Measurements from ENCODE around the gene RHBDD1.

RHBDD1 gene

DNA sequence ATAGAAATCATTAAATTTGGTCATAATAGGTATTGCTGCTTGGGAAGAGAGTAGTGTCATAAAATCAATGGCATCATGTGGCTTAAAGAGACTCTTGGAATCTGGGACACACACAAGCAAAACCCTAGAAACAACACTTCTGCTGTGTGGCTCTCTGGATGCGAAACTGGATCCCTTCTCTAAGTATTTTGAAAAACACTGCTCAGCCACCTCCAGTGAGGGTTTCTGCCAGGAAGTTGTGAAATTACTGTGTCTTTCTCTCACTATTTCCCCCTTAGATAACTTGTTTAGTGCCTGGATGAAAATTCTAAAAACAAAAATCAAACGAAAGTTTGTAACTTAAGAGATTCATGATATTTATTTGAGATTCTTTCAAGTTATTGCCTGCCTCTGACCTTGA lies 163.8 kb downstream of the RHBDD1 start:
- Histone ChIP-seq H3K36me3 (ENCODE audit: low read depth) (no peaks in the 10 kb centered on the region), H3K4me3 (ENCODE audit: severe bottlenecking) (no peak overlapping the region), H3K27me3 (ENCODE audit: insufficient read depth, poor library complexity, severe bottlenecking) (no peaks in the 10 kb centered on the region), H3K27ac (ENCODE audit: poor library complexity, severe bottlenecking) (no peak overlapping the region), H3K4me1 (ENCODE audit: insufficient read depth, poor library complexity, severe bottlenecking) (peaks cover 11% of the 10 kb centered on the region), H3K9me3 (ENCODE audit: severe bottlenecking) (no peaks in the 10 kb centered on the region)
- TF ChIP-seq, protein P1, sequence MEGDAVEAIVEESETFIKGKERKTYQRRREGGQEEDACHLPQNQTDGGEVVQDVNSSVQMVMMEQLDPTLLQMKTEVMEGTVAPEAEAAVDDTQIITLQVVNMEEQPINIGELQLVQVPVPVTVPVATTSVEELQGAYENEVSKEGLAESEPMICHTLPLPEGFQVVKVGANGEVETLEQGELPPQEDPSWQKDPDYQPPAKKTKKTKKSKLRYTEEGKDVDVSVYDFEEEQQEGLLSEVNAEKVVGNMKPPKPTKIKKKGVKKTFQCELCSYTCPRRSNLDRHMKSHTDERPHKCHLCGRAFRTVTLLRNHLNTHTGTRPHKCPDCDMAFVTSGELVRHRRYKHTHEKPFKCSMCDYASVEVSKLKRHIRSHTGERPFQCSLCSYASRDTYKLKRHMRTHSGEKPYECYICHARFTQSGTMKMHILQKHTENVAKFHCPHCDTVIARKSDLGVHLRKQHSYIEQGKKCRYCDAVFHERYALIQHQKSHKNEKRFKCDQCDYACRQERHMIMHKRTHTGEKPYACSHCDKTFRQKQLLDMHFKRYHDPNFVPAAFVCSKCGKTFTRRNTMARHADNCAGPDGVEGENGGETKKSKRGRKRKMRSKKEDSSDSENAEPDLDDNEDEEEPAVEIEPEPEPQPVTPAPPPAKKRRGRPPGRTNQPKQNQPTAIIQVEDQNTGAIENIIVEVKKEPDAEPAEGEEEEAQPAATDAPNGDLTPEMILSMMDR (IDR thresholded peaks at IDR 0.05; ENCODE audit: poor library complexity, severe bottlenecking): no peak
- no peak for ATAC-seq (ENCODE audit: low read depth)
- DNase-seq (ENCODE audit: low spot score): no peak

DNA sequence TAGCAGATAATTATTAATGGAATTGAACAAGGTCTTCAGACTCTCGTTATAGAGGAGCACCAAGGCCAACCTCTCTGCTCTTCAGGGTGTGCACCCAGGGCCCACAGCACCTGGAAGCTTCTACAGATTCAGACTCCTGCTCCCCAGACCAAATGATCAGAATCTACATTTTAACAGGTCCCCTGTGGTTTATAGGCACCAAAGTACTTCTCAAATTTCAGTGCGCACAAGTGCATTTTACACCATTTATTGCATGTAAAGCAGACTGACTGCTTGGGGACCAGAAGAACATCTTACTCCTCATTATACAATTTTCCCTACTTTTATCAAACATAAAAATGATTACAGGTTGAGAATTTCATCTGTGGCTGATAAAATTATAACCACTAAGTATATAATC lies 164.3 kb downstream of the RHBDD1 start:
- DNase-seq (ENCODE audit: low spot score): no peak
- TF ChIP-seq, protein P1 (IDR thresholded peaks at IDR 0.05; ENCODE audit: poor library complexity, severe bottlenecking): no peak

DNA sequence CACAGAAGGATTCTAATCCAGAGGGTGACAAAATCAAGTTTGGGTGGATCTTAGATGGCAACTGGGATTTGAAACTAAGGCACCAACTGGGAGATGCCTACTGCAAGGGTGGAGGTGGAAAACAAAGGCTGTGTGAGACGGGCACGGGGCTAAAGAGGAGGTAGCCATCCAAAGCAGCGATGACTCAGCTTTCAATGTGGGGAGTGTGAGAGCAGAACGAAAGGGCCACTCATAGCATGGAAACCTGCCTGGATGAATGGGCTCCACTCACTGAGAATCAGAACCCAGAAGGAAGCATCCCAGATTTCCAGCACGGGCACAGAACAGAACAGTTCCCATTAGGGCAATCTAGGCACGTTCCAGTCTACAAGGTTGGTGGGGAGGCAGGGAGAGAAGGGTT lies 168.6 kb downstream of the RHBDD1 start:
- Histone ChIP-seq H3K9me3 (ENCODE audit: severe bottlenecking) (no peaks in the 10 kb centered on the region), H3K27ac (ENCODE audit: poor library complexity, severe bottlenecking) (no peak overlapping the region), H3K36me3 (ENCODE audit: low read depth) (no peaks in the 10 kb centered on the region), H3K27me3 (ENCODE audit: insufficient read depth, poor library complexity, severe bottlenecking) (no peaks in the 10 kb centered on the region), H3K4me3 (ENCODE audit: severe bottlenecking) (no peak overlapping the region), H3K4me1 (ENCODE audit: insufficient read depth, poor library complexity, severe bottlenecking) (no peaks in the 10 kb centered on the region)
- ATAC-seq (ENCODE audit: low read depth) (no peak), DNase-seq (ENCODE audit: low spot score) (no peak)
- TF ChIP-seq, protein P1 (IDR thresholded peaks at IDR 0.05; ENCODE audit: poor library complexity, severe bottlenecking): no peak

More for the DNA sequence above, 164.3 kb downstream of the RHBDD1 start:
- Histone ChIP-seq H3K4me3 (ENCODE audit: severe bottlenecking) (no peak overlapping the region), H3K9me3 (ENCODE audit: severe bottlenecking) (no peaks in the 10 kb centered on the region), H3K36me3 (ENCODE audit: low read depth) (no peaks in the 10 kb centered on the region), H3K27me3 (ENCODE audit: insufficient read depth, poor library complexity, severe bottlenecking) (no peaks in the 10 kb centered on the region), H3K4me1 (ENCODE audit: insufficient read depth, poor library complexity, severe bottlenecking) (peaks cover 6% of the 10 kb centered on the region), H3K27ac (ENCODE audit: poor library complexity, severe bottlenecking) (no peak overlapping the region)
- ATAC-seq (ENCODE audit: low read depth): no peak

DNA sequence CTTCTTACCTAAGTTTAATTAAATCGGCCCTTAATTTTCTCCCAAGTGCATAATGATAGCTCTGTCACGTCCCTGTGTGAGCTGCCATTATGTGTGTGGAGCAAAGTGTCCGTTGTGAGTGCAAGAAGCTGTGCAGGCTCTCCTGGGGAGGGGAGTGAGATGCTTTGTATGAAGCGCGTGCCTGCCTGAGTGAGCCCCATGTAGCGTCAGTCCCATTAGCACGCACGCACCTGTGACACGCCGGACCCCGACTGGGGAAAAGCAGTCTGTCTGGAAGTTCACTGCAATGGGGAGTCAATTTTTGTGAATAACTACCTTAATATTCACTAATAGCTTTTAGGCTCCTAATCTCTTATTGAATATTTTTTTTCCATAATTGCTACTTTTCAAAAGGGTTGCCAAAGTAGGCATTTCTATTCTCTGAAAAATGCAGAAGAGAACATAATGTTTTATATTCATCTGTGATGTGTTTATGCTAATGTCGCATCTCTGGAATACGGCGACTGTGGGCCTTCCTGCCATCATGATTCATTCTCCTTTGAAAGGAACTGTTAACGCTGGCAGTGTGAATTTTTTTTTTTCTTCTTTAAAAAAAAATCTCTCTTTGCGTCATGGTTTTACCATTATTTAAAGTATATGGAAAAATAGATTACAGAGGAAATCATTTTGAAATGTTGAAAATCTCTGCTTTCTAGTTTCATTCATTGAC lies 170.5 kb downstream of the RHBDD1 start:
- H3K27ac ChIP-seq (ENCODE audit: poor library complexity, severe bottlenecking): no peak overlapping the region
- ATAC-seq (ENCODE audit: low read depth) (no peak), DNase-seq (ENCODE audit: low spot score) (no peak)
- TF ChIP-seq, protein P1 (IDR thresholded peaks at IDR 0.05; ENCODE audit: poor library complexity, severe bottlenecking): no peak
- no peaks in the 10 kb centered on the region for H3K36me3 ChIP-seq (ENCODE audit: low read depth)
- H3K27me3 ChIP-seq (ENCODE audit: insufficient read depth, poor library complexity, severe bottlenecking): no peaks in the 10 kb centered on the region
- H3K4me3 ChIP-seq (ENCODE audit: severe bottlenecking): no peak overlapping the region
- H3K9me3 ChIP-seq (ENCODE audit: severe bottlenecking): no peaks in the 10 kb centered on the region
- no peaks in the 10 kb centered on the region for H3K4me1 ChIP-seq (ENCODE audit: insufficient read depth, poor library complexity, severe bottlenecking)

DNA sequence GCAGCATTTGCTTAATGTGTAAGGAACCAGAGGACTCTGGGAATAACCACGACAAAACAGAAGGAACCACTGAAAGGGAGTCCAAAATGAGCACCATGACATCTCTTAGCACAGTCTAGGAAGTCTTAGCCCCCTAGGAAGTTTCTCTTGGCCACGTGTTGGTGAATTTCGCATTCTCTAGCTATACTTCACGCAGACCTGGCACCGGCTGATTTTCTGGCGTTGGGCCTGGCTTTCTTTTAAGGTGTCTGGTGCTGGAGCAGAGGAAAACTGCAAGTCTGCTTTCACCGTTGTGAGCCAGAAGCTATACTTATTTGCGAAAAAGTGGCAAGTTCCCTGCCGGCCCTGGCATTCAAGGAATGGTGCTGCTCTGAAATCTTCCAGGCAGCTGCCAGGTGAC lies 171.3 kb downstream of the RHBDD1 start:
- TF ChIP-seq, protein P1 (IDR thresholded peaks at IDR 0.05; ENCODE audit: poor library complexity, severe bottlenecking): no peak
- DNase-seq (ENCODE audit: low spot score) (no peak), ATAC-seq (ENCODE audit: low read depth) (no peak)
- no peak overlapping the region for H3K4me3 ChIP-seq (ENCODE audit: severe bottlenecking)
- H3K9me3 ChIP-seq (ENCODE audit: severe bottlenecking): no peaks in the 10 kb centered on the region
- no peaks in the 10 kb centered on the region for H3K4me1 ChIP-seq (ENCODE audit: insufficient read depth, poor library complexity, severe bottlenecking)
- no peaks in the 10 kb centered on the region for H3K27me3 ChIP-seq (ENCODE audit: insufficient read depth, poor library complexity, severe bottlenecking)
- no peaks in the 10 kb centered on the region for H3K36me3 ChIP-seq (ENCODE audit: low read depth)
- no peak overlapping the region for H3K27ac ChIP-seq (ENCODE audit: poor library complexity, severe bottlenecking)

All from RWPE2 (cell line).